ENCODE data around the gene SLC44A5.
"Not testable (repeated sequence)": the region's sequence is repeated elsewhere in the genome, so short reads cannot be mapped to it uniquely, and the experiment has no call there.

The SLC44A5 gene

GRCh38 chr1:75611014-75611413 is at the start of gene SLC44A5:
TSS of gene SLC44A5 (minus strand) at chr1:75611114. CDS start at chr1:75541447, 69,667 bp downstream.
- no peak for DNase-seq

- DNase-seq, result no peak
Observed at GRCh38 chr1:75655931-75656330, 45.0 kb upstream of the SLC44A5 start.

GRCh38 chr1:75647183-75647582 is 36.3 kb upstream of the SLC44A5 start:
- not testable (repeated sequence) for DNase-seq

- DNase-seq, result not testable (repeated sequence)
Observed at GRCh38 chr1:75645153-75645552, 34.2 kb upstream of the SLC44A5 start.

- DNase-seq, result no peak
Observed at GRCh38 chr1:75643460-75643859, 32.5 kb upstream of the SLC44A5 start.

- no peak for DNase-seq
Observed at GRCh38 chr1:75641325-75641724, 30.4 kb upstream of the SLC44A5 start.

GRCh38 chr1:75640137-75640536 is 29.2 kb upstream of the SLC44A5 start:
- DNase-seq, result no peak

GRCh38 chr1:75632350-75632949 is 21.5 kb upstream of the SLC44A5 start:
- no peak for DNase-seq

GRCh38 chr1:75630998-75631397 is 20.1 kb upstream of the SLC44A5 start:
- DNase-seq, result no peak

GRCh38 chr1:75630004-75630594 is 19.2 kb upstream of the SLC44A5 start:
- no peak for DNase-seq

GRCh38 chr1:75625795-75626194 is 14.9 kb upstream of the SLC44A5 start:
- no peak for DNase-seq

GRCh38 chr1:75618382-75618781 is 7.5 kb upstream of the SLC44A5 start:
- DNase-seq, result no peak

- no peak for DNase-seq
Observed at GRCh38 chr1:75616436-75617433, 5.8 kb upstream of the SLC44A5 start.

GRCh38 chr1:75615613-75616435 is 4.9 kb upstream of the SLC44A5 start:
- peak; percentile 6 for DNase-seq

- no peak for DNase-seq
Observed at GRCh38 chr1:75614399-75614756, 3.5 kb upstream of the SLC44A5 start.

GRCh38 chr1:75613916-75614315 is 3.0 kb upstream of the SLC44A5 start:
- DNase-seq, result no peak

GRCh38 chr1:75612976-75613375 is 2.1 kb upstream of the SLC44A5 start:
- DNase-seq, result no peak

GRCh38 chr1:75602486-75602885 is 8.4 kb downstream of the SLC44A5 start:
- no peak for DNase-seq

- DNase-seq, result no peak
Observed at GRCh38 chr1:75600781-75601180, 10.1 kb downstream of the SLC44A5 start.

- DNase-seq, result no peak
Observed at GRCh38 chr1:75594327-75594726, 16.6 kb downstream of the SLC44A5 start.

- DNase-seq, result not testable (repeated sequence)
Observed at GRCh38 chr1:75593457-75593856, 17.5 kb downstream of the SLC44A5 start.

GRCh38 chr1:75589637-75590036 is 21.3 kb downstream of the SLC44A5 start:
- DNase-seq, result no peak

Measured in stimulated activated CD4-positive, alpha-beta T cell treated with anti-CD3 and anti-CD28 coated beads, Interleukin-1b, Interleukin-23, amount 100 ng/mL, for 48 hours (primary cell).